Right lobe of liver (tissue), 4 donors: ENCODE data around the gene JMJD4.

Experiments used
- CTCF ChIP-seq, 4 donors: fragments of 200-600 bp in 3 of 4; fragments of 450-650 bp in 1 of 4; IDR thresholded peaks; one replicate each; pipeline versions ENCODE4 v1.5.1 to v1.8.0; 2016 to 2022; ENCODE audit warnings: antibody characterized with exemption in 4 of 4, mild to moderate bottlenecking in 2 of 4
- POLR2A ChIP-seq: fragments of 450-650 bp; IDR thresholded peaks from one replicate; pipeline ENCODE4 v1.6.1; 2017; ENCODE audit warnings: antibody characterized with exemption, mild to moderate bottlenecking
- donor health status: DM: no; HTN: no; CAD: no.
- donor health status: DM: no; HTN: no; CAD: no.
- donor health status: DM: no; HTN: yes; CAD: no.

- TF ChIP-seq CTCF (IDR thresholded peaks at IDR 0.05) (no peak), POLR2A (no peak)
These were observed 3.8 kb downstream of the JMJD4 start for GRCh38 chr1:227731241-227731677.
